ENCODE results near the gene DXO.
"Not testable (repeated sequence)": the region's sequence is repeated elsewhere in the genome, so short reads cannot be mapped to it uniquely, and the experiment has no call there.

DXO gene

DNA sequence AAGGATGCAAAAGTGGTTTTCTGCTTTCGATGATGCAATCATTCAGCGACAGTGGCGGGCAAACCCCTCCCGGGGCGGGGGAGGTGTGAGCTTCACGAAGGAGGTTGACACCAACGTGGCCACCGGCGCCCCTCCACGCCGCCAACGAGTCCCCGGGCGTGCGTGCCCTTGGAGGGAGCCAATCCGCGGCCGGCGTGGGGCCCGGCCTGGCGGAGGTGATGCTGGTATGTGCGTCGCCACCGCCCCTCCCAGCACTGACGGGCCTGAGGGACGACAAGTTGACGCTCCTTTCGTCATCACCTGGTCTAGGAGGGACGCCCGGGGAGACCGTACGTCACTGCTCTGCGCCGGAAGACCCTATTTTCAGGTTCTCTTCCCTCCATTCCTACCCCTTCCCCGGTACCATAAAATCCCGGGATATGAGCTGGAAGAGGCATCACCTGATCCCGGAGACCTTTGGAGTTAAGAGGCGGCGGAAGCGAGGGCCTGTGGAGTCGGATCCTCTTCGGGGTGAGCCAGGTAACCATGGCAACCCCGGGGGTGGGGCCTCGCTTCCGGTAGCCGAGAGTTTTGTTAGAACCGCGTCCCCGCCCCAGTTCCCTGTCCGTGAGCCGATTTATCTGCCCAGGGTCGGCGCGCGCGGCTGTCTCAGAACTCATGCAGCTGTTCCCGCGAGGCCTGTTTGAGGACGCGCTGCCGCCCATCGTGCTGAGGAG lies at the start of gene DXO:
DXO (minus strand) TSS at position 146 of the 716 bp plus-strand sequence. CDS start 463 bp downstream, outside the sequence.
- H3K36me3 ChIP-seq (ENCODE audit: control insufficient read depth, insufficient read depth, low read length, severe bottlenecking) = peaks cover 32% of the 10 kb centered on the region
- H3K4me1 ChIP-seq (ENCODE audit: control insufficient read depth, insufficient read depth, low read length) = peaks cover 33% of the 10 kb centered on the region
- H3K27me3 ChIP-seq (replicated peaks; ENCODE audit: control insufficient read depth, insufficient read depth, low read length) = no peaks in the 10 kb centered on the region
- peak; percentile 99 for DNase-seq (ENCODE audit: low read depth)
- H3K4me3 ChIP-seq (ENCODE audit: low read length) = peak within 1 kb of the TSS; percentile 87
- H3K9me3 ChIP-seq (ENCODE audit: control insufficient read depth, low read length) = no peaks in the 10 kb centered on the region
- peak within 1 kb of the TSS; percentile 96 for H3K9ac ChIP-seq (ENCODE audit: low read length)

DNA sequence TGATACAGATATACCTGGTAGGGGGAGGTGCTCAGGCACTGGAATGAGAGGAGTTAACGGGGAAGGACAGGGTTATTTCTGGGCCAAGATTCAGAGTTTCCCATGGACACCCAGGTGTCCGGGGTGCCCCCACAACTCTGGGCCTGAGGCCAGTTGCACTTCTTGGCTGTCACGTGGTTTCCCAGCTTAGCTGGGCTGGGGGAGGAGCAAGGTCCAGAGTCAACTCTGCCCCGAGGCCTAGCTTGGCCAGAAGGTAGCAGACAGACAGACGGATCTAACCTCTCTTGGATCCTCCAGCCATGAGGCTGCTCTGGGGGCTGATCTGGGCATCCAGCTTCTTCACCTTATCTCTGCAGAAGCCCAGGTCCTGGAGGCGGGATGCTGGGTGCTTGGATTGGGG lies 42.6 kb upstream of the DXO start, which contains the start of gene C4B:
C4B (plus strand) TSS at position 249 of the 400 bp plus-strand sequence; CDS start at position 300, 51 bp downstream.
- DNase-seq (ENCODE audit: low read depth); H3K9ac ChIP-seq (ENCODE audit: low read length); H3K4me3 ChIP-seq (ENCODE audit: low read length); H3K36me3 ChIP-seq (ENCODE audit: control insufficient read depth, insufficient read depth, low read length, severe bottlenecking); H3K4me1 ChIP-seq (ENCODE audit: control insufficient read depth, insufficient read depth, low read length); H3K27me3 ChIP-seq (replicated peaks; ENCODE audit: control insufficient read depth, insufficient read depth, low read length); H3K9me3 ChIP-seq (ENCODE audit: control insufficient read depth, low read length): not testable (repeated sequence)

DNA sequence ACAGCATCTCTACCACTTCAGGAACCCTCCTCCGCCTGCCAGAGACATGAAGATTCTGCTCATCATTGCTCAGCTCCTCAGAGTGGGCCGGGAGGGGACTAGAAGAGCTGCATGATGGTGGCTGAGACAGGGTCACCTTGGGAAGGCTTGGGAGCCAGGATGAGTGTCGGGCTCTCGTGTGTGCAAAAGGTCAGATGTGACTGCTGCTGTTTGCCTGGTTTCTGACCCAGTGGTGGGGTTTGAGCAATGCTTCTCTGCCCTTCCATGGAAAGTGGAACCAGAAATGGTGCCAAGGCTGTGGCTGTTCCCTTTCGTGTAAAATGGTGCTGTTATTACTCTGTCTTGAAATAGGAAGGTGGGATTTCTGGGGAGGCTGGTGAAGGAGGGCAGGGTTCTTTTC lies 41.8 kb upstream of the DXO start:
- H3K27me3 ChIP-seq (replicated peaks; ENCODE audit: control insufficient read depth, insufficient read depth, low read length); DNase-seq (ENCODE audit: low read depth): not testable (repeated sequence)

GRCh38 chr6:32012941-32013617 lies 41.1 kb upstream of the DXO start:
- not testable (repeated sequence) for H3K4me1 ChIP-seq (ENCODE audit: control insufficient read depth, insufficient read depth, low read length); H3K9me3 ChIP-seq (ENCODE audit: control insufficient read depth, low read length); H3K9ac ChIP-seq (ENCODE audit: low read length); DNase-seq (ENCODE audit: low read depth); H3K4me3 ChIP-seq (ENCODE audit: low read length); H3K27me3 ChIP-seq (replicated peaks; ENCODE audit: control insufficient read depth, insufficient read depth, low read length); H3K36me3 ChIP-seq (ENCODE audit: control insufficient read depth, insufficient read depth, low read length, severe bottlenecking)

More for the DNA sequence above, 41.8 kb upstream of the DXO start:
- not testable (repeated sequence) for H3K4me3 ChIP-seq (ENCODE audit: low read length); H3K9me3 ChIP-seq (ENCODE audit: control insufficient read depth, low read length); H3K36me3 ChIP-seq (ENCODE audit: control insufficient read depth, insufficient read depth, low read length, severe bottlenecking); H3K4me1 ChIP-seq (ENCODE audit: control insufficient read depth, insufficient read depth, low read length); H3K9ac ChIP-seq (ENCODE audit: low read length)

DNA sequence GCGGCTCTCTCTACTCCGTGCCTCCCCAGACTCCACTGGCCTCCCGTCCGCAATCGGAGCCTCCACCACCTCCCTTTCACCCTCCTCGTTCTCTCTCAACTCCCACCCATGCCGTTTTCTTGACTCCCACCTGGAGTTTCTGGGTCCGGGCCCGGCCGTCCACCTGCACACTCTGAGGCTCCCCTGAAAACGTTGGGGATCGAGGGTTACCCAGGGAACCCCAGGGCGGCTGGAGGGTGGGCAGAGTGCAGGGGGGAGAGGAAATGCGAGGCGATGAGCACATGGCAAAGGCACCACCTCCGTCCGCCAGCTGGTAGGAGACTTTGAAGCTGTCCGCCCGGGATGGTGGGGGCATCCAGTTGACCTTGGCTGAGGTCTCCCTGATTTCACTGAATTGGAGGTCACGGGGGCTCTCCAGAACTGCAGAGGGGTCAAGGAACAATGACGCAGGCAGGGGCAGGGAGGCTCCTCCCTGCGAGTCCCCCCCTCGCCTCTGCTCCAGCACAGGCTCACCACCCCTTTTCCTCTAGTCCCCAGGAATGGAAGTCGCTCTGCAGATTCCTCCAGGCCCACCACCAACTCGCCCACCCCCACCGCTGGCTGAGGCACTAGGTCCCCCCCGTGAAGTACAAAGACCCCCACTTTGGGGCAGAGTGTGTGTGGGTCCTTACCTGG lies 39.1 kb upstream of the DXO start:
- H3K4me3 ChIP-seq (ENCODE audit: low read length); H3K4me1 ChIP-seq (ENCODE audit: control insufficient read depth, insufficient read depth, low read length); H3K27me3 ChIP-seq (replicated peaks; ENCODE audit: control insufficient read depth, insufficient read depth, low read length); H3K36me3 ChIP-seq (ENCODE audit: control insufficient read depth, insufficient read depth, low read length, severe bottlenecking); H3K9me3 ChIP-seq (ENCODE audit: control insufficient read depth, low read length); DNase-seq (ENCODE audit: low read depth); H3K9ac ChIP-seq (ENCODE audit: low read length): not testable (repeated sequence)

- not testable (repeated sequence) for H3K9ac ChIP-seq (ENCODE audit: low read length); H3K4me3 ChIP-seq (ENCODE audit: low read length); H3K4me1 ChIP-seq (ENCODE audit: control insufficient read depth, insufficient read depth, low read length); H3K27me3 ChIP-seq (replicated peaks; ENCODE audit: control insufficient read depth, insufficient read depth, low read length); H3K36me3 ChIP-seq (ENCODE audit: control insufficient read depth, insufficient read depth, low read length, severe bottlenecking); H3K9me3 ChIP-seq (ENCODE audit: control insufficient read depth, low read length); DNase-seq (ENCODE audit: low read depth)
Observed at GRCh38 chr6:32009537-32009936, 37.6 kb upstream of the DXO start.

- not testable (repeated sequence) for H3K9me3 ChIP-seq (ENCODE audit: control insufficient read depth, low read length); H3K4me1 ChIP-seq (ENCODE audit: control insufficient read depth, insufficient read depth, low read length); H3K36me3 ChIP-seq (ENCODE audit: control insufficient read depth, insufficient read depth, low read length, severe bottlenecking); H3K4me3 ChIP-seq (ENCODE audit: low read length); DNase-seq (ENCODE audit: low read depth); H3K9ac ChIP-seq (ENCODE audit: low read length); H3K27me3 ChIP-seq (replicated peaks; ENCODE audit: control insufficient read depth, insufficient read depth, low read length)
Observed at GRCh38 chr6:32008616-32009015, 36.7 kb upstream of the DXO start.

DNA sequence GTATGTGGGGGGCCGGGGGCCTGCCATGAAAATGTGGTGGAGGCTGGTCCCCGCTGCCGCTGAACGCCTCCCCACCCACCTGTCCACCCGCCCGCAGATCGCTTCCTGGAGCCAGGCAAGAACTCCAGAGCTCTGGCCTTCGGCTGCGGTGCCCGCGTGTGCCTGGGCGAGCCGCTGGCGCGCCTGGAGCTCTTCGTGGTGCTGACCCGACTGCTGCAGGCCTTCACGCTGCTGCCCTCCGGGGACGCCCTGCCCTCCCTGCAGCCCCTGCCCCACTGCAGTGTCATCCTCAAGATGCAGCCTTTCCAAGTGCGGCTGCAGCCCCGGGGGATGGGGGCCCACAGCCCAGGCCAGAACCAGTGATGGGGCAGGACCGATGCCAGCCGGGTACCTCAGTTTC lies 36.1 kb upstream of the DXO start:
- H3K9ac ChIP-seq (ENCODE audit: low read length); H3K36me3 ChIP-seq (ENCODE audit: control insufficient read depth, insufficient read depth, low read length, severe bottlenecking); H3K4me3 ChIP-seq (ENCODE audit: low read length); H3K4me1 ChIP-seq (ENCODE audit: control insufficient read depth, insufficient read depth, low read length); DNase-seq (ENCODE audit: low read depth); H3K27me3 ChIP-seq (replicated peaks; ENCODE audit: control insufficient read depth, insufficient read depth, low read length); H3K9me3 ChIP-seq (ENCODE audit: control insufficient read depth, low read length): not testable (repeated sequence)

DNA sequence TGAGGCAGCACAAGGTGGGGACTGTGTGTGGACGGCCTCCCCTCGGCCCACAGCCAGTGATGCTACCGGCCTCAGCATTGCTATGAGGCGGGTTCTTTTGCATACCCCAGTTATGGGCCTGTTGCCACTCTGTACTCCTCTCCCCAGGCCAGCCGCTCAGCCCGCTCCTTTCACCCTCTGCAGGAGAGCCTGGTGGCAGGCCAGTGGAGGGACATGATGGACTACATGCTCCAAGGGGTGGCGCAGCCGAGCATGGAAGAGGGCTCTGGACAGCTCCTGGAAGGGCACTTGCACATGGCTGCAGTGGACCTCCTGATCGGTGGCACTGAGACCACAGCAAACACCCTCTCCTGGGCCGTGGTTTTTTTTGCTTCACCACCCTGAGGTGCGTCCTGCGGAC lies 35.1 kb upstream of the DXO start:
- not testable (repeated sequence) for H3K4me1 ChIP-seq (ENCODE audit: control insufficient read depth, insufficient read depth, low read length); DNase-seq (ENCODE audit: low read depth); H3K4me3 ChIP-seq (ENCODE audit: low read length); H3K27me3 ChIP-seq (replicated peaks; ENCODE audit: control insufficient read depth, insufficient read depth, low read length); H3K9ac ChIP-seq (ENCODE audit: low read length); H3K36me3 ChIP-seq (ENCODE audit: control insufficient read depth, insufficient read depth, low read length, severe bottlenecking); H3K9me3 ChIP-seq (ENCODE audit: control insufficient read depth, low read length)

GRCh38 chr6:32005991-32006529 lies 34.1 kb upstream of the DXO start:
- H3K9ac ChIP-seq (ENCODE audit: low read length); DNase-seq (ENCODE audit: low read depth); H3K36me3 ChIP-seq (ENCODE audit: control insufficient read depth, insufficient read depth, low read length, severe bottlenecking); H3K9me3 ChIP-seq (ENCODE audit: control insufficient read depth, low read length); H3K4me3 ChIP-seq (ENCODE audit: low read length); H3K27me3 ChIP-seq (replicated peaks; ENCODE audit: control insufficient read depth, insufficient read depth, low read length); H3K4me1 ChIP-seq (ENCODE audit: control insufficient read depth, insufficient read depth, low read length): not testable (repeated sequence)

GRCh38 chr6:32005538-32005880 lies 33.6 kb upstream of the DXO start:
- not testable (repeated sequence) for H3K9ac ChIP-seq (ENCODE audit: low read length); H3K4me1 ChIP-seq (ENCODE audit: control insufficient read depth, insufficient read depth, low read length); H3K4me3 ChIP-seq (ENCODE audit: low read length); H3K27me3 ChIP-seq (replicated peaks; ENCODE audit: control insufficient read depth, insufficient read depth, low read length); H3K9me3 ChIP-seq (ENCODE audit: control insufficient read depth, low read length); H3K36me3 ChIP-seq (ENCODE audit: control insufficient read depth, insufficient read depth, low read length, severe bottlenecking); DNase-seq (ENCODE audit: low read depth)

All from adipocyte (in vitro differentiated cells).